ENCODE data around the gene CARTPT. TPM values are rescaled to one million over a fixed set of nuclear protein-coding genes. Genes with fewer than 3 reads are reported as not detected.
A peak's percentile ranks its signal among the peaks of the same experiment; 100 is the strongest.

Gene CARTPT
- total RNA-seq, 1 experiment from 2014 or later = not detected

DNA sequence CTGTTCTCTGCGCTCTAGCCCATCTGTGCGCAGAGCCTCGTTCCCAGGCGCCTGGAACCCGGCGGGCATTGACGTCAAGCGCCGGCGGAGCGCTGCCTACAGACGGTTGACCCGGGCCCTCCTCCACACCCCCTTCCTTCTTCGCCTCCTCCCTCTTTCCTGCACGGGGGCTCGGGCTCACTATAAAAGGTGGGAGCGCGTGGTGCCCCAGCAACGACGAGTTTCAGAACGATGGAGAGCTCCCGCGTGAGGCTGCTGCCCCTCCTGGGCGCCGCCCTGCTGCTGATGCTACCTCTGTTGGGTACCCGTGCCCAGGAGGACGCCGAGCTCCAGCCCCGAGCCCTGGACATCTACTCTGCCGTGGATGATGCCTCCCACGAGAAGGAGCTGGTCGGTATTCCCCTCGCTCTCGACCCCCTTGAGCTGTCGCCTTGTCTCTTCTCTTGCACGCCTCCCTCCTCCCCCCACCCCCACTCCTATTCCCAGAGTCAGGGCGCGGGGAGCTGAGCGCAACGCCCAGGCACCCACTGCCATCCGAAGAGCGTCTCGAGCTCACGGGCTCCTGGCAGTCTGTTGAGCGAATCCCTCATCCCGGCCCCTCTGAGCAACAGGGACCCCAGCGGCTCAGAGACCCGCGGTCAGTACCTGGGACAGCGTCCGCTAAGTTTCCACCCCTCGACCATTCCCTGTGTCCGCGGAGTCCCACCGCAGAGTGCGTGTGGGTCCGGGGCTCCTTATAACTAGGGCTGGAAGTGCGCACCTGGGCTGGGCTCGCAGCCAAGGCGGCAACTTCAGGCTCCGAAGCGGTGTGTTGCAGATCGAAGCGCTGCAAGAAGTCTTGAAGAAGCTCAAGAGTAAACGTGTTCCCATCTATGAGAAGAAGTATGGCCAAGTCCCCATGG is at the start of gene CARTPT (continued):
- TF ChIP-seq, protein P1, sequence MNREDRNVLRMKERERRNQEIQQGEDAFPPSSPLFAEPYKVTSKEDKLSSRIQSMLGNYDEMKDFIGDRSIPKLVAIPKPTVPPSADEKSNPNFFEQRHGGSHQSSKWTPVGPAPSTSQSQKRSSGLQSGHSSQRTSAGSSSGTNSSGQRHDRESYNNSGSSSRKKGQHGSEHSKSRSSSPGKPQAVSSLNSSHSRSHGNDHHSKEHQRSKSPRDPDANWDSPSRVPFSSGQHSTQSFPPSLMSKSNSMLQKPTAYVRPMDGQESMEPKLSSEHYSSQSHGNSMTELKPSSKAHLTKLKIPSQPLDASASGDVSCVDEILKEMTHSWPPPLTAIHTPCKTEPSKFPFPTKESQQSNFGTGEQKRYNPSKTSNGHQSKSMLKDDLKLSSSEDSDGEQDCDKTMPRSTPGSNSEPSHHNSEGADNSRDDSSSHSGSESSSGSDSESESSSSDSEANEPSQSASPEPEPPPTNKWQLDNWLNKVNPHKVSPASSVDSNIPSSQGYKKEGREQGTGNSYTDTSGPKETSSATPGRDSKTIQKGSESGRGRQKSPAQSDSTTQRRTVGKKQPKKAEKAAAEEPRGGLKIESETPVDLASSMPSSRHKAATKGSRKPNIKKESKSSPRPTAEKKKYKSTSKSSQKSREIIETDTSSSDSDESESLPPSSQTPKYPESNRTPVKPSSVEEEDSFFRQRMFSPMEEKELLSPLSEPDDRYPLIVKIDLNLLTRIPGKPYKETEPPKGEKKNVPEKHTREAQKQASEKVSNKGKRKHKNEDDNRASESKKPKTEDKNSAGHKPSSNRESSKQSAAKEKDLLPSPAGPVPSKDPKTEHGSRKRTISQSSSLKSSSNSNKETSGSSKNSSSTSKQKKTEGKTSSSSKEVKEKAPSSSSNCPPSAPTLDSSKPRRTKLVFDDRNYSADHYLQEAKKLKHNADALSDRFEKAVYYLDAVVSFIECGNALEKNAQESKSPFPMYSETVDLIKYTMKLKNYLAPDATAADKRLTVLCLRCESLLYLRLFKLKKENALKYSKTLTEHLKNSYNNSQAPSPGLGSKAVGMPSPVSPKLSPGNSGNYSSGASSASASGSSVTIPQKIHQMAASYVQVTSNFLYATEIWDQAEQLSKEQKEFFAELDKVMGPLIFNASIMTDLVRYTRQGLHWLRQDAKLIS (CRISPR knock-in tag; IDR thresholded peaks at IDR 0.05; ENCODE audit: borderline replicate concordance) = no peak
- TF ChIP-seq, protein P2, sequence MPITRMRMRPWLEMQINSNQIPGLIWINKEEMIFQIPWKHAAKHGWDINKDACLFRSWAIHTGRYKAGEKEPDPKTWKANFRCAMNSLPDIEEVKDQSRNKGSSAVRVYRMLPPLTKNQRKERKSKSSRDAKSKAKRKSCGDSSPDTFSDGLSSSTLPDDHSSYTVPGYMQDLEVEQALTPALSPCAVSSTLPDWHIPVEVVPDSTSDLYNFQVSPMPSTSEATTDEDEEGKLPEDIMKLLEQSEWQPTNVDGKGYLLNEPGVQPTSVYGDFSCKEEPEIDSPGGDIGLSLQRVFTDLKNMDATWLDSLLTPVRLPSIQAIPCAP (CRISPR knock-in tag; IDR thresholded peaks at IDR 0.05) = no peak
- TF ChIP-seq NFYB (CRISPR knock-in tag; conservative IDR thresholded peaks at IDR 0.05; ENCODE audit: low read depth) = no peak
- TF ChIP-seq, protein P3, sequence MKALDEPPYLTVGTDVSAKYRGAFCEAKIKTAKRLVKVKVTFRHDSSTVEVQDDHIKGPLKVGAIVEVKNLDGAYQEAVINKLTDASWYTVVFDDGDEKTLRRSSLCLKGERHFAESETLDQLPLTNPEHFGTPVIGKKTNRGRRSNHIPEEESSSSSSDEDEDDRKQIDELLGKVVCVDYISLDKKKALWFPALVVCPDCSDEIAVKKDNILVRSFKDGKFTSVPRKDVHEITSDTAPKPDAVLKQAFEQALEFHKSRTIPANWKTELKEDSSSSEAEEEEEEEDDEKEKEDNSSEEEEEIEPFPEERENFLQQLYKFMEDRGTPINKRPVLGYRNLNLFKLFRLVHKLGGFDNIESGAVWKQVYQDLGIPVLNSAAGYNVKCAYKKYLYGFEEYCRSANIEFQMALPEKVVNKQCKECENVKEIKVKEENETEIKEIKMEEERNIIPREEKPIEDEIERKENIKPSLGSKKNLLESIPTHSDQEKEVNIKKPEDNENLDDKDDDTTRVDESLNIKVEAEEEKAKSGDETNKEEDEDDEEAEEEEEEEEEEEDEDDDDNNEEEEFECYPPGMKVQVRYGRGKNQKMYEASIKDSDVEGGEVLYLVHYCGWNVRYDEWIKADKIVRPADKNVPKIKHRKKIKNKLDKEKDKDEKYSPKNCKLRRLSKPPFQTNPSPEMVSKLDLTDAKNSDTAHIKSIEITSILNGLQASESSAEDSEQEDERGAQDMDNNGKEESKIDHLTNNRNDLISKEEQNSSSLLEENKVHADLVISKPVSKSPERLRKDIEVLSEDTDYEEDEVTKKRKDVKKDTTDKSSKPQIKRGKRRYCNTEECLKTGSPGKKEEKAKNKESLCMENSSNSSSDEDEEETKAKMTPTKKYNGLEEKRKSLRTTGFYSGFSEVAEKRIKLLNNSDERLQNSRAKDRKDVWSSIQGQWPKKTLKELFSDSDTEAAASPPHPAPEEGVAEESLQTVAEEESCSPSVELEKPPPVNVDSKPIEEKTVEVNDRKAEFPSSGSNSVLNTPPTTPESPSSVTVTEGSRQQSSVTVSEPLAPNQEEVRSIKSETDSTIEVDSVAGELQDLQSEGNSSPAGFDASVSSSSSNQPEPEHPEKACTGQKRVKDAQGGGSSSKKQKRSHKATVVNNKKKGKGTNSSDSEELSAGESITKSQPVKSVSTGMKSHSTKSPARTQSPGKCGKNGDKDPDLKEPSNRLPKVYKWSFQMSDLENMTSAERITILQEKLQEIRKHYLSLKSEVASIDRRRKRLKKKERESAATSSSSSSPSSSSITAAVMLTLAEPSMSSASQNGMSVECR (CRISPR knock-in tag; IDR thresholded peaks at IDR 0.05; ENCODE audit: borderline replicate concordance) = peak; percentile 88

DNA sequence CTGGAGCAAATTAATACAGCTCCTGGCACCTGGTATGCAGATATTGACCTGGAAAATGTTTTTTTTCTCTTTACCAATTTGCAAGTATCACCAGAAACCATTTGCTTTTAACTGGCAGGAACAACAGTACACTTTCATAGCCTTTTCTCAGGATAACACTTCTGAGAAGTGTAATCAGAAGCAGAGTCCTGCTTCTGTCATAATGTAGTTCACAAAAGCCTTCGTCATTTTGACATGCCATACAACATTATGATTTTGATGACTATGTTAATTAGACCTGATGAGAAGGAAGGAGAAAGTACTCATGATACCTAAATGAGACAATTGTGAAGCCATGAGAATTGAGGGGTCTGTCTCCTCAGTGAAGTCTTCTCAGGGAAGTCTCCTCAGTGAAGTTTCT is 41.1 kb upstream of the CARTPT start:
- no peaks in the 10 kb centered on the region for H3K36me3 Mint-ChIP-seq
- ATAC-seq (no peak), DNase-seq (ENCODE audit: low spot score) (no peak)
- peaks cover 9% of the 10 kb centered on the region for H3K9me3 Mint-ChIP-seq
- H3K27me3 Mint-ChIP-seq (ENCODE audit: low read depth) = no peaks in the 10 kb centered on the region; the same call in 1 of the 2 replicates
- H3K27ac Mint-ChIP-seq = no peak overlapping the region
- TF ChIP-seq ZNF416 (CRISPR knock-in tag; IDR thresholded peaks at IDR 0.05) = no peak
- TF ChIP-seq, protein P4, sequence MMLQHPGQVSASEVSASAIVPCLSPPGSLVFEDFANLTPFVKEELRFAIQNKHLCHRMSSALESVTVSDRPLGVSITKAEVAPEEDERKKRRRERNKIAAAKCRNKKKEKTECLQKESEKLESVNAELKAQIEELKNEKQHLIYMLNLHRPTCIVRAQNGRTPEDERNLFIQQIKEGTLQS (CRISPR knock-in tag; conservative IDR thresholded peaks at IDR 0.05) = no peak
- no peak for TF ChIP-seq ZNF232 (CRISPR knock-in tag; IDR thresholded peaks at IDR 0.05)
- TF ChIP-seq, protein P5, sequence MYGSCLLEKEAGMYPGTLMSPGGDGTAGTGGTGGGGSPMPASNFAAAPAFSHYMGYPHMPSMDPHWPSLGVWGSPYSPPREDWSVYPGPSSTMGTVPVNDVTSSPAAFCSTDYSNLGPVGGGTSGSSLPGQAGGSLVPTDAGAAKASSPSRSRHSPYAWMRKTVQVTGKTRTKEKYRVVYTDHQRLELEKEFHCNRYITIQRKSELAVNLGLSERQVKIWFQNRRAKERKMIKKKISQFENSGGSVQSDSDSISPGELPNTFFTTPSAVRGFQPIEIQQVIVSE (CRISPR knock-in tag; IDR thresholded peaks at IDR 0.05; ENCODE audit: borderline replicate concordance) = no peak
- TF ChIP-seq, protein P6, sequence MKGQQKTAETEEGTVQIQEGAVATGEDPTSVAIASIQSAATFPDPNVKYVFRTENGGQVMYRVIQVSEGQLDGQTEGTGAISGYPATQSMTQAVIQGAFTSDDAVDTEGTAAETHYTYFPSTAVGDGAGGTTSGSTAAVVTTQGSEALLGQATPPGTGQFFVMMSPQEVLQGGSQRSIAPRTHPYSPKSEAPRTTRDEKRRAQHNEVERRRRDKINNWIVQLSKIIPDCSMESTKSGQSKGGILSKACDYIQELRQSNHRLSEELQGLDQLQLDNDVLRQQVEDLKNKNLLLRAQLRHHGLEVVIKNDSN (CRISPR knock-in tag; IDR thresholded peaks at IDR 0.05) = no peak
- TF ChIP-seq, protein P7, sequence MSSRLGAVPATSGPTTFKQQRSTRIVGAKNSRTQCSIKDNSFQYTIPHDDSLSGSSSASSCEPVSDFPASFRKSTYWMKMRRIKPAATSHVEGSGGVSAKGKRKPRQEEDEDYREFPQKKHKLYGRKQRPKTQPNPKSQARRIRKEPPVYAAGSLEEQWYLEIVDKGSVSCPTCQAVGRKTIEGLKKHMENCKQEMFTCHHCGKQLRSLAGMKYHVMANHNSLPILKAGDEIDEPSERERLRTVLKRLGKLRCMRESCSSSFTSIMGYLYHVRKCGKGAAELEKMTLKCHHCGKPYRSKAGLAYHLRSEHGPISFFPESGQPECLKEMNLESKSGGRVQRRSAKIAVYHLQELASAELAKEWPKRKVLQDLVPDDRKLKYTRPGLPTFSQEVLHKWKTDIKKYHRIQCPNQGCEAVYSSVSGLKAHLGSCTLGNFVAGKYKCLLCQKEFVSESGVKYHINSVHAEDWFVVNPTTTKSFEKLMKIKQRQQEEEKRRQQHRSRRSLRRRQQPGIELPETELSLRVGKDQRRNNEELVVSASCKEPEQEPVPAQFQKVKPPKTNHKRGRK (CRISPR knock-in tag; IDR thresholded peaks at IDR 0.05; ENCODE audit: borderline replicate concordance) = no peak
- TF ChIP-seq, protein P8, sequence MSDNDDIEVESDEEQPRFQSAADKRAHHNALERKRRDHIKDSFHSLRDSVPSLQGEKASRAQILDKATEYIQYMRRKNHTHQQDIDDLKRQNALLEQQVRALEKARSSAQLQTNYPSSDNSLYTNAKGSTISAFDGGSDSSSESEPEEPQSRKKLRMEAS (CRISPR knock-in tag; IDR thresholded peaks at IDR 0.05) = no peak
- TF ChIP-seq ZNF671 (CRISPR knock-in tag; IDR thresholded peaks at IDR 0.05) = no peak
- no peak for TF ChIP-seq ZNF219 (CRISPR knock-in tag; IDR thresholded peaks at IDR 0.05; ENCODE audit: borderline replicate concordance)
- TF ChIP-seq RORB (CRISPR knock-in tag; IDR thresholded peaks at IDR 0.05) = no peak
- TF ChIP-seq NR2C2 (CRISPR knock-in tag; IDR thresholded peaks at IDR 0.05) = no peak
- no peak for TF ChIP-seq GRHL2 (CRISPR knock-in tag; IDR thresholded peaks at IDR 0.05; ENCODE audit: insufficient replicate concordance, severe bottlenecking)
- no peak for TF ChIP-seq ETV6 (CRISPR knock-in tag; IDR thresholded peaks at IDR 0.05)
- TF ChIP-seq, protein P9, sequence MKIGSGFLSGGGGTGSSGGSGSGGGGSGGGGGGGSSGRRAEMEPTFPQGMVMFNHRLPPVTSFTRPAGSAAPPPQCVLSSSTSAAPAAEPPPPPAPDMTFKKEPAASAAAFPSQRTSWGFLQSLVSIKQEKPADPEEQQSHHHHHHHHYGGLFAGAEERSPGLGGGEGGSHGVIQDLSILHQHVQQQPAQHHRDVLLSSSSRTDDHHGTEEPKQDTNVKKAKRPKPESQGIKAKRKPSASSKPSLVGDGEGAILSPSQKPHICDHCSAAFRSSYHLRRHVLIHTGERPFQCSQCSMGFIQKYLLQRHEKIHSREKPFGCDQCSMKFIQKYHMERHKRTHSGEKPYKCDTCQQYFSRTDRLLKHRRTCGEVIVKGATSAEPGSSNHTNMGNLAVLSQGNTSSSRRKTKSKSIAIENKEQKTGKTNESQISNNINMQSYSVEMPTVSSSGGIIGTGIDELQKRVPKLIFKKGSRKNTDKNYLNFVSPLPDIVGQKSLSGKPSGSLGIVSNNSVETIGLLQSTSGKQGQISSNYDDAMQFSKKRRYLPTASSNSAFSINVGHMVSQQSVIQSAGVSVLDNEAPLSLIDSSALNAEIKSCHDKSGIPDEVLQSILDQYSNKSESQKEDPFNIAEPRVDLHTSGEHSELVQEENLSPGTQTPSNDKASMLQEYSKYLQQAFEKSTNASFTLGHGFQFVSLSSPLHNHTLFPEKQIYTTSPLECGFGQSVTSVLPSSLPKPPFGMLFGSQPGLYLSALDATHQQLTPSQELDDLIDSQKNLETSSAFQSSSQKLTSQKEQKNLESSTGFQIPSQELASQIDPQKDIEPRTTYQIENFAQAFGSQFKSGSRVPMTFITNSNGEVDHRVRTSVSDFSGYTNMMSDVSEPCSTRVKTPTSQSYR (CRISPR knock-in tag; IDR thresholded peaks at IDR 0.05) = no peak
- no peak for TF ChIP-seq CREB1 (CRISPR knock-in tag; IDR thresholded peaks at IDR 0.05)
- H3K4me3 Mint-ChIP-seq = no peak overlapping the region
- ChIA-PET POLR2A (no interaction called here), CTCF (interaction anchor here (0.6 to 1.2 kb wide), 2 partner anchors 16 to 1507 kb away, joined by 3 to 4 read pairs; no protein-coding TSS in a partner anchor)
- no peaks in the 10 kb centered on the region for H3K4me1 Mint-ChIP-seq

Measured in WTC11 (cell line).